CD1c-positive myeloid dendritic cell (primary cell): ENCODE data around the gene BOLA3.
"Not testable (repeated sequence)": the region's sequence is repeated elsewhere in the genome, so short reads cannot be mapped to it uniquely, and the experiment has no call there.

Experiments
- DNase-seq: peaks from one replicate; pipeline ENCODE4 v3.0.0-alpha.2; 2016; ENCODE audit errors: extremely low spot score

BOLA3 gene

DNA sequence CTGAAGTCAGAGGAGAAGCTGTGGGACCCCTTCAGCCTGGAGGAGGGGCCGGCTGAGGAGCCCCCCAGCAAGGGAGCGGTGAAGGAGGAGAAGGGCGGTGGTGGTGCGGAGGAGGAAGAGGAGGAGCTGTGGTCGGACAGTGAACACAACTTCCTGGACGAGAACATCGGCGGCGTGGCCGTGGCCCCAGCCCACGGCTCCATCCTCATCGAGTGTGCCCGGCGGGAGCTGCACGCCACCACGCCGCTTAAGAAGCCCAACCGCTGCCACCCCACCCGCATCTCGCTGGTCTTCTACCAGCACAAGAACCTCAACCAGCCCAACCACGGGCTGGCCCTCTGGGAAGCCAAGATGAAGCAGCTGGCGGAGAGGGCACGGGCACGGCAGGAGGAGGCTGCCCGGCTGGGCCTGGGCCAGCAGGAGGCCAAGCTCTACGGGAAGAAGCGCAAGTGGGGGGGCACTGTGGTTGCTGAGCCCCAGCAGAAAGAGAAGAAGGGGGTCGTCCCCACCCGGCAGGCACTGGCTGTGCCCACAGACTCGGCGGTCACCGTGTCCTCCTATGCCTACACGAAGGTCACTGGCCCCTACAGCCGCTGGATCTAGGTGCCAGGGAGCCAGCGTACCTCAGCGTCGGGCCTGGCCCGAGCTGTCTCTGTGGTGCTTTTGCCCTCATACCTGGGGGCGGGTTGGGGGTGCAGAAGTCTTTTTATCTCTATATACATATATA, 46.0 kb downstream of the BOLA3 start:
- no peak for DNase-seq

DNA sequence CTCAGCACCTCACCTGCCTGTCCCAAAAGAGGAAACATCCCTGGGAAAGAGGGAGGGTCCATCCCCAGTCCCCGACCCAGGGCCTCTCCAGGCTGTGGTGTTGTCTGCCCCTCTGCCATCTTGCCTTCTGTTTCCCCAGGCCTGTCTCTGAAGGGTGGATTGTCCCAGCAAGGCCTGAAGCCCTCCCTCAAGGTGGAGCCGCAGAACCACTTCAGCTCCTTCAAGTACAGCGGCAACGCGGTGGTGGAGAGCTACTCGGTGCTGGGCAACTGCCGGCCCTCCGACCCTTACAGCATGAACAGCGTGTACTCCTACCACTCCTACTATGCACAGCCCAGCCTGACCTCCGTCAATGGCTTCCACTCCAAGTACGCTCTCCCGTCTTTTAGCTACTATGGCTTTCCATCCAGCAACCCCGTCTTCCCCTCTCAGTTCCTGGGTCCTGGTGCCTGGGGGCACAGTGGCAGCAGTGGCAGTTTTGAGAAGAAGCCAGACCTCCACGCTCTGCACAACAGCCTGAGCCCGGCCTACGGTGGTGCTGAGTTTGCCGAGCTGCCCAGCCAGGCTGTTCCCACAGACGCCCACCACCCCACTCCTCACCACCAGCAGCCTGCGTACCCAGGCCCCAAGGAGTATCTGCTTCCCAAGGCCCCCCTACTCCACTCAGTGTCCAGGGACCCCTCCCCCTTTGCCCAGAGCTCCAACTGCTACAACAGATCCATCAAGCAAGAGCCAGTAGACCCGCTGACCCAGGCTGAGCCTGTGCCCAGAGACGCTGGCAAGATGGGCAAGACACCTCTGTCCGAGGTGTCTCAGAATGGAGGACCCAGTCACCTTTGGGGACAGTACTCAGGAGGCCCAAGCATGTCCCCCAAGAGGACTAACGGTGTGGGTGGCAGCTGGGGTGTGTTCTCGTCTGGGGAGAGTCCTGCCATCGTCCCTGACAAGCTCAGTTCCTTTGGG, 47.2 kb downstream of the BOLA3 start:
- DNase-seq = no peak

GRCh38 chr2:74099835-74100234, 47.9 kb downstream of the BOLA3 start:
- no peak for DNase-seq

DNA sequence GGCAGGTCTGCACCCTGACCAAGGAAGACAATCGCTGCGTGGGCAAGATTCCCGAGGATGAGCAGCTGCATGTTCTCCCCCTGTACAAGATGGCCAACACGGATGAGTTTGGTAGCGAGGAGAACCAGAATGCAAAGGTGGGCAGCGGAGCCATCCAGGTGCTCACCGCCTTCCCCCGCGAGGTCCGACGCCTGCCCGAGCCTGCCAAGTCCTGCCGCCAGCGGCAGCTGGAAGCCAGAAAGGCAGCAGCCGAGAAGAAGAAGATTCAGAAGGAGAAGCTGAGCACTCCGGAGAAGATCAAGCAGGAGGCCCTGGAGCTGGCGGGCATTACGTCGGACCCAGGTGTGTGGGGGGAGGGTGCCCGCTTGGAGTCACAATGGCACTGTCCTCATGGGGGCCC, 48.4 kb downstream of the BOLA3 start:
- no peak for DNase-seq

GRCh38 chr2:74097574-74097973, 50.1 kb downstream of the BOLA3 start:
- DNase-seq = no peak

GRCh38 chr2:74096052-74096451, 51.7 kb downstream of the BOLA3 start:
- no peak for DNase-seq

DNA sequence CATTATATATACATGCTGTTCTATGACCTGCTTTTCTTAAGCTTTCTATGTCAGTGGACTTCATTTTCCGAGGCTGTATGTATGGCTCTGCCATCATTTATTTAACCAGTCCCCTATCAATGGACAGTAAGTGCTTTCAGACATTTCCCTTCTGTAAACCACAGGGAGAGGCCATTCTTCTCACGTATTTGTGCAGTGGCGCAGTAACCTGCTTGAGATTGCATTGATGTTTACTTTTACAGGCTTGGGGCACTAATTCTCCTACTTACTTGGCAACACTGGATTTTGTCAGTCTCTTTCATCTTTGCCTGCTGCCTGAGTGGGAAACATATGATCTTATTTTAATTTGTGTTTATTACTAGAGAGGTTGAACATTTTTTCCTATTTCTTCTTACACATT, 52.1 kb downstream of the BOLA3 start:
- DNase-seq = no peak

- no peak for DNase-seq
Observed at GRCh38 chr2:74094291-74094690, 53.4 kb downstream of the BOLA3 start.

GRCh38 chr2:74093840-74094239, 53.9 kb downstream of the BOLA3 start:
- no peak for DNase-seq

GRCh38 chr2:74093426-74093825, 54.3 kb downstream of the BOLA3 start:
- DNase-seq = no peak

DNA sequence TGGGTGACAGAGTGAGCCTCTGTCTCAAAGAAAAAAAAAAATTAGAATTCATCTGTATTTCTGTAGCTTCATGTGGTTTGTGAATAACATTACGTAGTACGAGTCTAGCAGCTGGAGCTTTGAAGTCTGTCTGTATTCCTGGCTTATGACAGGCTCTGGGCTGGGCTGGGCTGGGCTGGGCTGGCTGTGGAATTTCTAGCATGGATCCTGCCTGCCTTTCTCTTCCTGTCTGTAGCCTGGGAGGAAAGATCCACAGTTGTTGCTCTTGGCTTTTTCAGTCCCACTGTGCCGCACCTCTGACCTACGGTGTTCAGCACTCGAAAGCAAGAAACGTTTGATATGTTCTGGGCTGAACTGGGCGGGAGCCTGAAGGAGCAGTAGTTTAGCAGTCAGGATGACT, 55.4 kb downstream of the BOLA3 start:
- DNase-seq = no peak

DNA sequence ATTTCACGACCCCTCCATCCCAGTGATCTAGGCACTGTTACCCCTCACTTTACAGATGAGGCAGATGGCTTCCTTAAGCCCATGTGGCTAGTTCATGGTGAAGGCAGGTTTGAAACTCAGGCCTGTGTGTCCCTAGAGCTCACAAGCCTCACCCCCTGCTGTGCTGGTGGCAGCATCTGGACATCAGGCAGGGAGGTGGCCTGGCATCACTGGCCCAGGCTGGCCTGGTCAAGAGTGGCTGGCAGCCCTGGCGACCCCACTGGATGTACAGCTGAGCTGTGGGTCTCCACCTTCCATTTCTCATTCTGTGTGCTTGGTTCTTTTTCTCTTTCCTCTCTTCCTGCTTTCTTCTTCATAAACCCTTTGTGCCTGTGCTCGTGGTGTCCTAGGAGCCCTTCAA, 56.3 kb downstream of the BOLA3 start:
- no peak for DNase-seq

DNA sequence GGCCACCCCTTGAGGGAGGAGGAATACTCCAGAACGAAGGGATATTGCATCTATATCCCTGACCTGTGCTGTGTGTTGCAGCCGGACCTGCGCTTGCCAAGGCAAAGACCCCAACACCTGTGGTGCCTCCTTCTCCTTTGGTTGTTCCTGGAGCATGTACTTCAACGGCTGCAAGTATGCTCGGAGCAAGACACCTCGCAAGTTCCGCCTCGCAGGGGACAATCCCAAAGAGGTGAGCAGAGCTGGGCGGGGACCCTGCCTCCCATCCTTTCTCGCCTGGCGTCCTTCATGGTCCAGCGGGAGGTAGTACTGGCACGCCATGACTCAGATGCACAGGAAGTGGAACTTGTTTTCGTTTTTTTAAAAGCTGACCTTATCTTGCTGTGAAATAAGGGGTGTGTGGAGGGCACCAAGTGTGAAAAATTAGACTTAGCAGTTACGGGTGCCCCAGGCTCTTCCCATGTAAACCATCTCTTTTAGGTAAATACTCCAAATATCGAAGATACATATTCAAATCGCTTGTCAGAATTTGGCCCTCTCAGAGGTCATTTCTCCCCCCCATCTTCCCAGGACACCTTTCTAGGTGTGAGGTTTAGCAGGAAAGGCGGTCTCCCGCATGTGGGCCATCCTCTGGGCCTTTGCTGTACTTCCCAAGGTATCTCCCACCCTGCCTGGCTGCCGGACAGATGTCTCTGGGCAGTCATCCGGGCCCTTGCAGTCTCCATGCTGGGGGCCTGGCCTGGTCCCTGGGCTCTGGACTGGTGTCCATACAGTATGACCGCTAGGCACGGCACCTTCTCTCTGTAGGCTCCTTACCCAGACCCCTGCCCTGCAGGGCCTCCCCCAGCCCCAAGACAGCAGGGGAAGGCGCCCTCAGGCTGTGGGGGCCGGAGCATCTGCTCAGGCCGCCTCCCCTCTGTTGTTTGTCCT, 57.6 kb downstream of the BOLA3 start:
- DNase-seq = no peak

DNA sequence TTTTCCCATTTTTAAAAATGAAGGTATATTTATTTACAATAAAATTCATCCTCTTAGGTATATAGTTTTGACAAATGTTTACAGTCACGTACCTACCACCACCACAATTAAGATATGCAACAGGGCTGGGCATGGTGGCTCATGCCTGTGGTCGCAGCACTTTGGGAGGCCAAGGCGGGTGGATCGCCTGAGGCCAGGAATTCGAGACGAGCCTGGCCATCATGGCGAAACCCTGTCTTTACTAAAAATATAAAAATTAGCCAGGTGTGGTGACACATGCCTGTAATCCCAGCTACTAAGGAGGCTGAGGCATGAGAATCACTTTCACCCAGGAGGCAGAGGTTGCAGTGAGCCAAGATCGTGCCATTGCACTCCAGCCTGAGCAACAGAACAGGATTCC, 59.0 kb downstream of the BOLA3 start:
- not testable (repeated sequence) for DNase-seq

DNA sequence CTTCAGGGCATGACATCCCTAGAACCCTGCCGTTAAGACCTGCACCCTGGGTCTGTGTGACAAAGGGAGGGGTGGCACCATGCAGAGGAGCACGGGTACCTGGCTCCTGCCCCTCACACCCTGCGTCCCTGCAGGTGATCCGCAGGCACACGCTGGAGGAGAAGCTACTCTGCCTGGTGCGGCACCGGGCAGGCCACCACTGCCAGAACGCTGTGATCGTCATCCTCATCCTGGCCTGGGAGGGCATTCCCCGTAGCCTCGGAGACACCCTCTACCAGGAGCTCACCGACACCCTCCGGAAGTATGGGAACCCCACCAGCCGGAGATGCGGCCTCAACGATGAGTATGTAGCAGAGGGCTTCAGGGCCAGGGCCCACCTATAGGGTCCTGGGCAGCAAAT, 60.0 kb downstream of the BOLA3 start:
- DNase-seq = no peak

GRCh38 chr2:74086021-74086420, 61.7 kb downstream of the BOLA3 start:
- DNase-seq = no peak
